ENCODE results near the gene ARHGAP27. TPM values are rescaled to one million over a fixed set of nuclear protein-coding genes. Genes with fewer than 3 reads are reported as not detected.

Gene ARHGAP27
- total and polyA plus RNA-seq, 2 of the 13 experiments (the other 11 are each of a cell fraction or from before 2014, with no cell fraction given): 15.5 to 18.9 TPM

DNA sequence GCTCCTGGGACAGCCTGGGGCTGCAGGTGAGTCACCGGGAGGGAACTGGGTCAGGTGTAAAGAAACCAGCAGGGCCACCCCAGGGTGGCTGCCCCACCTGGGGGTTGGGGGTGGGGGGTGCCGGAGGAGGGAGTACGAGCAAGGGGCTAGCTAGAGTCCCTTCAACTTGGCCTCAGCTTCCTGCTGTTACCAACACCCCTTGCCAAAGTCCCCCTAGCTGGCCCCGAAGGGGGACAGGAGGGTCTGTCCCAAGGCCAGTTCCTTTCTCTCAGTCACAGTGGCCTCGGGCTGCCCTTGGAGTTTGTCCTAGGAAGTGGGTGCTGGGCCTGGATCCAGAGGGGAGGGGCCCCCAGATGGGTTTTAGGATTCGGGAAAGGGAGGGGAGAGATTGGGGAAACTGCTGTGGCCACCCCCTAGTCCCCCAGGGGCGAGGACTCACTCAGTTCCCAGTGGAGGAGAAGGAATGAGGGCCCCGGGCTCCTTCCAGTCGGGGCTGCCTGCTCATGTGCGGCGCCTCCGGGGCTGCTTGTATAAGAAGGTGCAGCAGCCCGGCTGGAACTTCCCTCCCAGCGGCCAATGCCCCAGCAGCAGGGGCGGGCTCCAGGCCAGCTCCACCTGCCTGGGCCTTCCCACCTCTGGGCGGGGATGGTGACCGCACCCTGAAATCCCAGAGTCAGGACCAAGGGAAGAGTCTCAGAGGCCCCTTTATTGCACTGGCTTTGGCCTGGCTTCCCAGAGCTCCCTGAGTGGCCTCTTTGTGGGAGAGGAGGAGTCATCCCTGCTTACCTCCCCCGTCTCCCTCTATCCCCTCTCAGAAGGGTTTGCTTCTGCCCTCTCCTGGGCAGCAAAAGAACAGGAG, 7.3 kb downstream of the ARHGAP27 start (continued):
- TF ChIP-seq NFYB (CRISPR knock-in tag; IDR thresholded peaks at IDR 0.05): peak; percentile 64
- 0 out of 2 replicates have a peak, but pooled peaks have one; percentile 30 for TF ChIP-seq TOE1 (CRISPR knock-in tag; IDR thresholded peaks at IDR 0.05)
- TF ChIP-seq ZNF678 (CRISPR knock-in tag; IDR thresholded peaks at IDR 0.05): no peak
- peak; percentile 67; the same call in 1 of the 2 replicates for TF ChIP-seq KAT7 (CRISPR knock-in tag; IDR thresholded peaks at IDR 0.05; ENCODE audit: borderline replicate concordance)
- no peak for TF ChIP-seq ZNF10 (CRISPR knock-in tag; IDR thresholded peaks at IDR 0.05; ENCODE audit: borderline replicate concordance, low read depth)
- peak; percentile 74; the same call in 1 of the 2 replicates for TF ChIP-seq ZNF772 (CRISPR knock-in tag; IDR thresholded peaks at IDR 0.05)
- TF ChIP-seq NFIC (IDR thresholded peaks at IDR 0.05; ENCODE audit: low read length): no peak
- no peak for TF ChIP-seq FLYWCH1 (CRISPR knock-in tag; IDR thresholded peaks at IDR 0.05)
- TF ChIP-seq, protein P1, sequence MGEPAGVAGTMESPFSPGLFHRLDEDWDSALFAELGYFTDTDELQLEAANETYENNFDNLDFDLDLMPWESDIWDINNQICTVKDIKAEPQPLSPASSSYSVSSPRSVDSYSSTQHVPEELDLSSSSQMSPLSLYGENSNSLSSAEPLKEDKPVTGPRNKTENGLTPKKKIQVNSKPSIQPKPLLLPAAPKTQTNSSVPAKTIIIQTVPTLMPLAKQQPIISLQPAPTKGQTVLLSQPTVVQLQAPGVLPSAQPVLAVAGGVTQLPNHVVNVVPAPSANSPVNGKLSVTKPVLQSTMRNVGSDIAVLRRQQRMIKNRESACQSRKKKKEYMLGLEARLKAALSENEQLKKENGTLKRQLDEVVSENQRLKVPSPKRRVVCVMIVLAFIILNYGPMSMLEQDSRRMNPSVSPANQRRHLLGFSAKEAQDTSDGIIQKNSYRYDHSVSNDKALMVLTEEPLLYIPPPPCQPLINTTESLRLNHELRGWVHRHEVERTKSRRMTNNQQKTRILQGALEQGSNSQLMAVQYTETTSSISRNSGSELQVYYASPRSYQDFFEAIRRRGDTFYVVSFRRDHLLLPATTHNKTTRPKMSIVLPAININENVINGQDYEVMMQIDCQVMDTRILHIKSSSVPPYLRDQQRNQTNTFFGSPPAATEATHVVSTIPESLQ (CRISPR knock-in tag; conservative IDR thresholded peaks at IDR 0.05): 0 out of 2 replicates have a peak, but pooled peaks have one; percentile 18
- TF ChIP-seq ZNF605 (CRISPR knock-in tag; IDR thresholded peaks at IDR 0.05): peak; percentile 50; the same call in 1 of the 2 replicates
- TF ChIP-seq MXD4 (CRISPR knock-in tag; IDR thresholded peaks at IDR 0.05): peak; percentile 65; the same call in 1 of the 2 replicates
- TF ChIP-seq ELF1 (CRISPR knock-in tag; IDR thresholded peaks at IDR 0.05): peak; percentile 43
- TF ChIP-seq, protein P2, sequence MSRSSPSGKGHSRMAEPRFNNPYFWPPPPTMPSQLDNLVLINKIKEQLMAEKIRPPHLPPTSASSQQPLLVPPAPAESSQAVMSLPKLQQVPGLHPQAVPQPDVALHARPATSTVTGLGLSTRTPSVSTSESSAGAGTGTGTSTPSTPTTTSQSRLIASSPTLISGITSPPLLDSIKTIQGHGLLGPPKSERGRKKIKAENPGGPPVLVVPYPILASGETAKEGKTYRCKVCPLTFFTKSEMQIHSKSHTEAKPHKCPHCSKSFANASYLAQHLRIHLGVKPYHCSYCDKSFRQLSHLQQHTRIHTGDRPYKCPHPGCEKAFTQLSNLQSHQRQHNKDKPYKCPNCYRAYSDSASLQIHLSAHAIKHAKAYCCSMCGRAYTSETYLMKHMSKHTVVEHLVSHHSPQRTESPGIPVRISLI (CRISPR knock-in tag; IDR thresholded peaks at IDR 0.05; ENCODE audit: borderline replicate concordance): no peak
- 0 out of 2 replicates have a peak, but pooled peaks have one; percentile 20 for TF ChIP-seq FOXK2 (IDR thresholded peaks at IDR 0.05)
- TF ChIP-seq, protein P3, sequence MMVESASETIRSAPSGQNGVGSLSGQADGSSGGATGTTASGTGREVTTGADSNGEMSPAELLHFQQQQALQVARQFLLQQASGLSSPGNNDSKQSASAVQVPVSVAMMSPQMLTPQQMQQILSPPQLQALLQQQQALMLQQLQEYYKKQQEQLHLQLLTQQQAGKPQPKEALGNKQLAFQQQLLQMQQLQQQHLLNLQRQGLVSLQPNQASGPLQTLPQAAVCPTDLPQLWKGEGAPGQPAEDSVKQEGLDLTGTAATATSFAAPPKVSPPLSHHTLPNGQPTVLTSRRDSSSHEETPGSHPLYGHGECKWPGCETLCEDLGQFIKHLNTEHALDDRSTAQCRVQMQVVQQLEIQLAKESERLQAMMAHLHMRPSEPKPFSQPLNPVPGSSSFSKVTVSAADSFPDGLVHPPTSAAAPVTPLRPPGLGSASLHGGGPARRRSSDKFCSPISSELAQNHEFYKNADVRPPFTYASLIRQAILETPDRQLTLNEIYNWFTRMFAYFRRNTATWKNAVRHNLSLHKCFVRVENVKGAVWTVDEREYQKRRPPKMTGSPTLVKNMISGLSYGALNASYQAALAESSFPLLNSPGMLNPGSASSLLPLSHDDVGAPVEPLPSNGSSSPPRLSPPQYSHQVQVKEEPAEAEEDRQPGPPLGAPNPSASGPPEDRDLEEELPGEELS (CRISPR knock-in tag; IDR thresholded peaks at IDR 0.05): no peak
- TF ChIP-seq, protein P4, sequence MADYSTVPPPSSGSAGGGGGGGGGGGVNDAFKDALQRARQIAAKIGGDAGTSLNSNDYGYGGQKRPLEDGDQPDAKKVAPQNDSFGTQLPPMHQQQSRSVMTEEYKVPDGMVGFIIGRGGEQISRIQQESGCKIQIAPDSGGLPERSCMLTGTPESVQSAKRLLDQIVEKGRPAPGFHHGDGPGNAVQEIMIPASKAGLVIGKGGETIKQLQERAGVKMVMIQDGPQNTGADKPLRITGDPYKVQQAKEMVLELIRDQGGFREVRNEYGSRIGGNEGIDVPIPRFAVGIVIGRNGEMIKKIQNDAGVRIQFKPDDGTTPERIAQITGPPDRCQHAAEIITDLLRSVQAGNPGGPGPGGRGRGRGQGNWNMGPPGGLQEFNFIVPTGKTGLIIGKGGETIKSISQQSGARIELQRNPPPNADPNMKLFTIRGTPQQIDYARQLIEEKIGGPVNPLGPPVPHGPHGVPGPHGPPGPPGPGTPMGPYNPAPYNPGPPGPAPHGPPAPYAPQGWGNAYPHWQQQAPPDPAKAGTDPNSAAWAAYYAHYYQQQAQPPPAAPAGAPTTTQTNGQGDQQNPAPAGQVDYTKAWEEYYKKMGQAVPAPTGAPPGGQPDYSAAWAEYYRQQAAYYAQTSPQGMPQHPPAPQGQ (CRISPR knock-in tag; IDR thresholded peaks at IDR 0.05; ENCODE audit: borderline replicate concordance): no peak
- TF ChIP-seq, protein P5, sequence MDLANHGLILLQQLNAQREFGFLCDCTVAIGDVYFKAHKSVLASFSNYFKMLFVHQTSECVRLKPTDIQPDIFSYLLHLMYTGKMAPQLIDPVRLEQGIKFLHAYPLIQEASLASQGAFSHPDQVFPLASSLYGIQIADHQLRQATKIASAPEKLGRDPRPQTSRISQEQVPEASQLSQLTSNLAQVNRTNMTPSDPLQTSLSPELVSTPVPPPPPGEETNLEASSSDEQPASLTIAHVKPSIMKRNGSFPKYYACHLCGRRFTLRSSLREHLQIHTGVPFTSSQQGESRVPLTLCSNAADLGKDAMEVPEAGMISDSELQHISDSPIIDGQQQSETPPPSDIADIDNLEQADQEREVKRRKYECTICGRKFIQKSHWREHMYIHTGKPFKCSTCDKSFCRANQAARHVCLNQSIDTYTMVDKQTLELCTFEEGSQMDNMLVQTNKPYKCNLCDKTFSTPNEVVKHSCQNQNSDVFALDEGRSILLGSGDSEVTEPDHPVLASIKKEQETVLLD (CRISPR knock-in tag; IDR thresholded peaks at IDR 0.05; ENCODE audit: low read depth): no peak
- TF ChIP-seq NFE2 (CRISPR knock-in tag; IDR thresholded peaks at IDR 0.05): no peak
- TF ChIP-seq, protein P6, sequence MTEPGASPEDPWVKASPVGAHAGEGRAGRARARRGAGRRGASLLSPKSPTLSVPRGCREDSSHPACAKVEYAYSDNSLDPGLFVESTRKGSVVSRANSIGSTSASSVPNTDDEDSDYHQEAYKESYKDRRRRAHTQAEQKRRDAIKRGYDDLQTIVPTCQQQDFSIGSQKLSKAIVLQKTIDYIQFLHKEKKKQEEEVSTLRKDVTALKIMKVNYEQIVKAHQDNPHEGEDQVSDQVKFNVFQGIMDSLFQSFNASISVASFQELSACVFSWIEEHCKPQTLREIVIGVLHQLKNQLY (CRISPR knock-in tag; IDR thresholded peaks at IDR 0.05): 0 out of 2 replicates have a peak, but pooled peaks have one; percentile 18
- TF ChIP-seq ZNF180 (CRISPR knock-in tag; IDR thresholded peaks at IDR 0.05; ENCODE audit: borderline replicate concordance, low read depth): no peak

Measured in HepG2 (cell line).